Activated CD4-positive, alpha-beta memory T cell treated with anti-CD3 and anti-CD28 coated beads, Interleukin-2, amount 10 ng/mL, durations not matched to agents 7 days and 5 days (primary cell): ENCODE measurements around the gene SLC16A11. TPM values are rescaled to one million over a fixed set of nuclear protein-coding genes. Genes with fewer than 3 reads are reported as not detected.
A peak's percentile ranks its signal among the peaks of the same experiment; 100 is the strongest.
"Not testable (repeated sequence)": the region's sequence is repeated elsewhere in the genome, so short reads cannot be mapped to it uniquely, and the experiment has no call there.

Source experiments
- CTCF ChIA-PET: fragments of 350-600 bp; sonication (Branson Sonifier 250); formaldehyde crosslinking; loops from one replicate; lab custom pipeline; 2021; ENCODE audit warnings: antibody characterized with exemption, inconsistent platforms; lab: Charles Lee
- POLR2A ChIA-PET: fragments of 350-600 bp; sonication (Branson Sonifier 250); formaldehyde crosslinking; loops from one replicate; lab custom pipeline; 2021; ENCODE audit warnings: antibody characterized with exemption; lab: Charles Lee
- DNase-seq: peaks from one replicate; pipeline ENCODE4 v3.0.0-alpha.2; 2020
- H3K27ac Mint-ChIP-seq: one replicate; pipeline ENCODE4 v1.8.0; 2021; ENCODE audit warnings: mild to moderate bottlenecking, mixed read lengths
- H3K27me3 Mint-ChIP-seq: one replicate; pipeline ENCODE4 v1.8.0; 2021; ENCODE audit warnings: mixed read lengths
- H3K36me3 Mint-ChIP-seq: one replicate; pipeline ENCODE4 v1.8.0; 2021; ENCODE audit warnings: low read depth, mixed read lengths
- H3K4me1 Mint-ChIP-seq: one replicate; pipeline ENCODE4 v1.8.0; 2021; ENCODE audit warnings: mixed read lengths
- H3K4me3 Mint-ChIP-seq: one replicate; pipeline ENCODE4 v1.8.0; 2021; ENCODE audit warnings: mild to moderate bottlenecking, mixed read lengths
- H3K9me3 Mint-ChIP-seq: one replicate; pipeline ENCODE4 v1.8.0; 2021; ENCODE audit warnings: mixed read lengths
- total RNA-seq, 2 experiments: library from RNA; stranded (reverse); gene quantifications; one replicate each; pipeline ENCODE4 v1.2.3, GENCODE V29; 2021

SLC16A11 gene
- total RNA-seq, 2 experiments from 2014 or later: 0.35 to 0.73 TPM

GRCh38 chr17:7047566-7047965 lies 3.7 kb upstream of the SLC16A11 start:
- ChIA-PET CTCF (interaction anchor here (0.7 to 13.6 kb wide), 7 partner anchors 12 to 248 kb away, joined by 3 to 290 read pairs (median 5); partner anchors contain the start of gene SLC16A13), POLR2A (interaction anchor here (0.6 to 1.3 kb wide), 2 partner anchors 12 to 32 kb away, joined by 3 to 5 read pairs; partner anchors contain the start of gene SLC16A13)
- Mint-ChIP-seq H3K4me3 (peak overlapping the region; percentile 38), H3K9me3 (no peaks in the 10 kb centered on the region), H3K36me3 (no peaks in the 10 kb centered on the region), H3K27me3 (peaks cover 16% of the 10 kb centered on the region), H3K27ac (no peak overlapping the region), H3K4me1 (peaks cover 29% of the 10 kb centered on the region)
- DNase-seq: no peak

GRCh38 chr17:7046725-7047397 lies 3.0 kb upstream of the SLC16A11 start:
- ChIA-PET POLR2A (interaction anchor here (1.0 to 2.2 kb wide), 15 partner anchors 9 to 640 kb away, joined by 3 to 34 read pairs (median 5); partner anchors contain the start of genes SLC16A13 and TP53), CTCF (interaction anchor here (0.7 to 13.6 kb wide), 22 partner anchors 10 to 641 kb away, joined by 3 to 290 read pairs (median 5); partner anchors contain the start of genes SENP3, SLC16A13 and TP53)
- Mint-ChIP-seq H3K4me3 (peak overlapping the region; percentile 73), H3K4me1 (peaks cover 34% of the 10 kb centered on the region), H3K27ac (peak overlapping the region; percentile 63), H3K27me3 (peaks cover 21% of the 10 kb centered on the region)
- not testable (repeated sequence) for H3K36me3 Mint-ChIP-seq, H3K9me3 Mint-ChIP-seq
- DNase-seq: peak; percentile 82

GRCh38 chr17:7046127-7046724 lies 2.3 kb upstream of the SLC16A11 start:
- DNase-seq: peak; percentile 47

DNA sequence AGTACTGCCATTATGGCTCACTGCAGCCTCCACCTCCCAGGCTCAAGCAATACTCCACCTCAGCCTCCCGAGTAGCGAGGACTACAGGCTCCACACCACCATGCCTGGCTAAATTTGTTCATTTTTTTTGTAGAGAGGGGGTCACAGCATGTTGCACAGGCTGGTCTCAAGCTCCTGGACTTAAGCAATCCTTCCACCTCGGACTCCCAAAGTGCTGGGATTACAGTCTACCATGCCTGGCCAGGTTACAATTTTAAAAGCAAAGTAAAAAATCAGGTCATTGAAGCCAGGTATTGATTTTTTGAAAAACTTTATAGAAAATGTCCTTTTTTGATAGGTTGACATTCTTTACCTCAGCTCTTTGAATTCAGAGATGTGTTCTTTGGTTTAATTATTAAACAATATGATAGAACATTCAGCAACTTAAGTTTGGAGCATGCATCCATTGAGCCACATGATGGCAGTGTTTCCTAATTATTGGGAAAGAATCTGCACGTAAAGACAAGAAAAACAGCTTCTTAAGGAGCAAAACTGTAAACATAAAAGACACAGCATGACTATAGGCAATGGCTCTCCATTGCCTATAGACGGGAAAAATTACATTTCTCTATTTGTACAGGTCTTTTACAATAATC lies 1.7 kb upstream of the SLC16A11 start:
- H3K27ac Mint-ChIP-seq: no peak overlapping the region
- DNase-seq: peak; percentile 51
- peaks cover 24% of the 10 kb centered on the region for H3K27me3 Mint-ChIP-seq
- ChIA-PET POLR2A (interaction anchor here (0.6 to 2.2 kb wide), 20 partner anchors 8 to 642 kb away, joined by 3 to 34 read pairs (median 4); partner anchors contain the start of genes FXR2, KCTD11, RNASEK and SLC16A13), CTCF (interaction anchor here (0.7 to 13.6 kb wide), 29 partner anchors 9 to 642 kb away, joined by 3 to 290 read pairs (median 5); partner anchors contain the start of genes BCL6B, PHF23, SENP3 and SLC16A13)
- peak overlapping the region; percentile 73 for H3K4me3 Mint-ChIP-seq
- no peaks in the 10 kb centered on the region for H3K9me3 Mint-ChIP-seq
- H3K36me3 Mint-ChIP-seq: no peaks in the 10 kb centered on the region
- H3K4me1 Mint-ChIP-seq: peaks cover 39% of the 10 kb centered on the region

More at GRCh38 chr17:7046127-7046724, 2.3 kb upstream of the SLC16A11 start:
- Mint-ChIP-seq H3K36me3 (no peaks in the 10 kb centered on the region), H3K9me3 (no peaks in the 10 kb centered on the region), H3K4me3 (peak overlapping the region; percentile 73), H3K4me1 (peaks cover 39% of the 10 kb centered on the region), H3K27ac (peak overlapping the region; percentile 63), H3K27me3 (peaks cover 24% of the 10 kb centered on the region)
- CTCF ChIA-PET: interaction anchor here (1.0 to 13.6 kb wide), 28 partner anchors 8 to 641 kb away, joined by 3 to 290 read pairs (median 5); partner anchors contain the start of genes BCL6B, PHF23, SENP3 and SLC16A13
- POLR2A ChIA-PET: interaction anchor here (0.6 to 2.2 kb wide), 20 partner anchors 9 to 641 kb away, joined by 3 to 34 read pairs (median 4); partner anchors contain the start of genes KCTD11, RNASEK, SLC16A13 and TP53

DNA sequence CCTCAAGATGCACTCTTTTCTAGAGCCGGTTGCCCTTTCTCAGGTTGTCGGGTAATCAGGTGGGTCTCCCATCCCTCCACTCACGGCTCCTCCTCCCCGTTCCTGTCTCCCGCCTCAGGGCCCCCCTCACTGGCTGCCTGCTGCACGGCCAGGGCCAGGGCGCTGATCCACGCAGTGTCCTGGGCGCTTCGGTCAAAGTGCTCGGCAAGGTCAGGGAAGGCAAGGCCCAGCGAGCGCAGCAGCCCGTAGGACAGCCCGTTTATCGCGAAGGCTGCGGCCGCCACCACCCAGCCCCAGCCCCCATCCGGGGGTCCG lies 753 bp downstream of the SLC16A11 start:
- H3K4me1 Mint-ChIP-seq: peaks cover 55% of the 10 kb centered on the region
- no peaks in the 10 kb centered on the region for H3K9me3 Mint-ChIP-seq
- H3K4me3 Mint-ChIP-seq: peak overlapping the region; percentile 56
- no peak for DNase-seq
- H3K27ac Mint-ChIP-seq: no peak overlapping the region
- POLR2A ChIA-PET: interaction anchor here (0.6 to 1.4 kb wide), 3 partner anchors 22 to 1081 kb away, joined by 3 to 4 read pairs (median 3); no protein-coding TSS in a partner anchor
- peaks cover 14% of the 10 kb centered on the region for H3K36me3 Mint-ChIP-seq
- CTCF ChIA-PET: interaction anchor here (1.0 kb wide), 2 partner anchors 8 to 132 kb away, joined by 3 read pairs; no protein-coding TSS in a partner anchor
- H3K27me3 Mint-ChIP-seq: peaks cover 20% of the 10 kb centered on the region

DNA sequence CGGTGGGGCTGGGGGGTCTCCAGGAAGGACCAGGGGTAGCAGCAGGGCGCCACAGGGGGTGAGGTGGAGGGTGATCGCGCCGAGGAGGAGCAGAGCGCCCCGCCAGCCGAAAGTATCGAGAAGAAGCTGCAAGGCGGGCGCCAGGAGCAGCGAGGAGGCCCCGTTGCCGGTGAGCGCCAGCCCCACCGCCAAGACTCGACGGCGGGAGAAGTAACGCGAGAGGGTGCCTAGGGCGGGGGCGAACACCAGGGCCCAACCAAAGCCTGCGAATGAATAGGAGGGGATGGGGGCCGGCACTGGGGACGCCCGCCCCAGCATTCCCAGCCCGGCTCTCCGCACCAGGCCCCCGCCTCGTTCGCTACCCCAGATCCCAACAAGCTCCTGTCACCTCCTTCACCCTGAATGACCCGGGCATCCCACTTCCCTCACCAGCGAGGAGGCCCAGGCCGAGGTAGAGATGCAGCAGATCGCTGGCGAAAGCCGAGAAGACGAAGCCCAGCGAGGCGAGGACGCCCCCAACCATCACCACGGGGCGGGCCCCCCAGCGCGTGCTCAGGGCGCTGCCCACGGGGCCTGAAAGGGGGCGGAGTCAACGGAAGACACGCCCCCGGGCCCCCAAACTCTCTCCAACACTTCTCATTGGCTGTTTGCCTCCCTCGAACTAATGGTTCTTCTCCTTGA lies 1.3 kb downstream of the SLC16A11 start:
- Mint-ChIP-seq H3K9me3 (no peaks in the 10 kb centered on the region), H3K4me1 (peaks cover 58% of the 10 kb centered on the region), H3K36me3 (peaks cover 14% of the 10 kb centered on the region), H3K4me3 (peak overlapping the region; percentile 56), H3K27ac (no peak overlapping the region), H3K27me3 (peaks cover 20% of the 10 kb centered on the region)
- ChIA-PET POLR2A (interaction anchor here (0.9 to 1.4 kb wide), 5 partner anchors 22 to 135 kb away, joined by 3 to 4 read pairs (median 3); partner anchors contain the start of gene RNASEK), CTCF (interaction anchor here (1.0 kb wide), 3 partner anchors 8 to 132 kb away, joined by 3 read pairs; no protein-coding TSS in a partner anchor)
- DNase-seq: no peak

- Mint-ChIP-seq H3K4me3 (peak overlapping the region; percentile 41), H3K4me1 (peaks cover 56% of the 10 kb centered on the region), H3K27ac (no peak overlapping the region), H3K36me3 (peaks cover 14% of the 10 kb centered on the region), H3K27me3 (peaks cover 20% of the 10 kb centered on the region), H3K9me3 (no peaks in the 10 kb centered on the region)
- CTCF ChIA-PET: interaction anchor here (1.0 kb wide), 2 partner anchors 9 to 90 kb away, joined by 3 read pairs; no protein-coding TSS in a partner anchor
- DNase-seq: no peak
- POLR2A ChIA-PET: interaction anchor here (0.8 to 1.4 kb wide), 6 partner anchors 9 to 136 kb away, joined by 3 to 4 read pairs (median 3); partner anchors contain the start of gene RNASEK
These were observed 2.0 kb downstream of the SLC16A11 start for GRCh38 chr17:7041607-7042500.

DNA sequence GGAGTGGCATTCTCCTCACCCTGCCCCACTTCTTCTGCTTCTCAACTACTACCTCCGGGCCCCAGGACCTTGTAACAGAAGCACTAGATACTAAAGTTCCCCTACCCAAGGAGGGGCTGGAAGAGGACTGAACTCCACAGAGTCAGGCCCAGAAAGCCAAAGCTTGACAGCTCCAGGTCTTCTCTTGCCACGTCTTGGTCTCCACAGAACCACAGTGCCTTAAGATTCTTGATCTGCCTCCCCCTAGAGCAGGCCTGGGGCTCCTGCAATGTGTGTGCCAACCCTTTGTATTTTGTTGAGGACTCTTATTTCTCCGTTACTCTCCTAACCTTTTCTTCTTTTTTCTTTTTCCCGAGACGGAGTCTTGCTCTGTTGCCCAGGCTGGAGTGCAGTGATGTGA lies 4.1 kb downstream of the SLC16A11 start:
- peaks cover 14% of the 10 kb centered on the region for H3K36me3 Mint-ChIP-seq
- ChIA-PET CTCF (interaction anchor here (1.2 to 1.3 kb wide), 3 partner anchors 12 to 97 kb away, joined by 4 read pairs; no protein-coding TSS in a partner anchor), POLR2A (interaction anchor here (1.0 kb wide), 1 partner anchor 15 kb away, joined by 3 read pairs; no protein-coding TSS in a partner anchor)
- H3K4me1 Mint-ChIP-seq: peaks cover 48% of the 10 kb centered on the region
- H3K27ac Mint-ChIP-seq: peak overlapping the region; percentile 52
- H3K9me3 Mint-ChIP-seq: no peaks in the 10 kb centered on the region
- H3K4me3 Mint-ChIP-seq: no peak overlapping the region
- no peak for DNase-seq
- peaks cover 15% of the 10 kb centered on the region for H3K27me3 Mint-ChIP-seq

DNA sequence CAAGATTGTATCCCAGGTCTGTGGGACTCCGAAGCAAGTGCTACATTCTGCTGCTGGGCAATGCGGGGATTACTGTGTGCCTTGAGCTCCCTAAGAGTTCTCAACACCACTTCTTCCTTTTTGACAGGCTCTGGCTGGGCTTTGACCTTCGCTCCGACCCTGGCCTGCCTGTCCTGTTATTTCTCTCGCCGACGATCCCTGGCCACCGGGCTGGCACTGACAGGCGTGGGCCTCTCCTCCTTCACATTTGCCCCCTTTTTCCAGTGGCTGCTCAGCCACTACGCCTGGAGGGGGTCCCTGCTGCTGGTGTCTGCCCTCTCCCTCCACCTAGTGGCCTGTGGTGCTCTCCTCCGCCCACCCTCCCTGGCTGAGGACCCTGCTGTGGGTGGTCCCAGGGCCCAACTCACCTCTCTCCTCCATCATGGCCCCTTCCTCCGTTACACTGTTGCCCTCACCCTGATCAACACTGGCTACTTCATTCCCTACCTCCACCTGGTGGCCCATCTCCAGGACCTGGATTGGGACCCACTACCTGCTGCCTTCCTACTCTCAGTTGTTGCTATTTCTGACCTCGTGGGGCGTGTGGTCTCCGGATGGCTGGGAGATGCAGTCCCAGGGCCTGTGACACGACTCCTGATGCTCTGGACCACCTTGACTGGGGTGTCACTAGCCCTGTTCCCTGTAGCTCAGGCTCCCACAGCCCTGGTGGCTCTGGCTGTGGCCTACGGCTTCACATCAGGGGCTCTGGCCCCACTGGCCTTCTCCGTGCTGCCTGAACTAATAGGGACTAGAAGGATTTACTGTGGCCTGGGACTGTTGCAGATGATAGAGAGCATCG lies 5.6 kb downstream of the SLC16A11 start:
- H3K27me3 Mint-ChIP-seq: peaks cover 10% of the 10 kb centered on the region
- peaks cover 17% of the 10 kb centered on the region for H3K36me3 Mint-ChIP-seq
- ChIA-PET CTCF (interaction anchor here (1.2 to 3.4 kb wide), 4 partner anchors 7 to 98 kb away, joined by 3 to 44 read pairs (median 5); no protein-coding TSS in a partner anchor), POLR2A (interaction anchor here (1.5 kb wide), 2 partner anchors 8 to 26 kb away, joined by 4 to 9 read pairs; partner anchors contain the start of gene RNASEK)
- peaks cover 57% of the 10 kb centered on the region for H3K4me1 Mint-ChIP-seq
- H3K4me3 Mint-ChIP-seq: peak overlapping the region; percentile 28
- no peaks in the 10 kb centered on the region for H3K9me3 Mint-ChIP-seq
- no peak for DNase-seq
- no peak overlapping the region for H3K27ac Mint-ChIP-seq
